CD4-positive, CD25-positive, alpha-beta regulatory T cell (primary cell): ENCODE results near the gene TRPM3. TPM values are rescaled to one million over a fixed set of nuclear protein-coding genes. Genes with fewer than 3 reads are reported as not detected.

Experiments
- ATAC-seq, 2 donors: fragments of 150-1000 bp; cut with Tn5 transposase; one replicate each; pipeline ENCODE4 v1.10.0; 2021; ENCODE audit warnings: low read depth in 2 of 2, moderate number of reproducible peaks in 2 of 2, moderate library complexity in 1 of 2
- DNase-seq, 3 donors: peaks; one replicate each; pipeline versions ENCODE4 v3.0.0 to v3.0.0-alpha.2; 2012 to 2022; ENCODE audit warnings: mixed read lengths in 1 of 3
- H3K27ac ChIP-seq: one replicate; pipeline ENCODE4 v1.7.0; 2013; ENCODE audit warnings: mild to moderate bottlenecking, low read length; ENCODE audit not compliant: insufficient read depth, poor library complexity, severe bottlenecking
- H3K27me3 ChIP-seq: one replicate; pipeline ENCODE4 v1.7.0; 2013; ENCODE audit warnings: low read length; ENCODE audit not compliant: control insufficient read depth, insufficient read depth
- H3K36me3 ChIP-seq: one replicate; pipeline ENCODE4 v1.7.0; 2013; ENCODE audit warnings: mild to moderate bottlenecking, low read length, moderate library complexity; ENCODE audit not compliant: control insufficient read depth, insufficient read depth
- H3K4me1 ChIP-seq: 2 replicates; pipeline ENCODE4 v1.7.0; 2013; ENCODE audit warnings: mild to moderate bottlenecking, low read length; ENCODE audit not compliant: insufficient read depth, control insufficient read depth, poor library complexity, severe bottlenecking
- H3K4me3 ChIP-seq: one replicate; pipeline ENCODE4 v1.7.0; 2013; ENCODE audit warnings: low read depth, mild to moderate bottlenecking, low read length, moderate library complexity
- H3K9me3 ChIP-seq, 2 experiments: 1 replicate in 1 of 2; 2 replicates in 1 of 2; pipeline ENCODE4 v1.7.0; 2013; ENCODE audit warnings: low read length in 2 of 2, mild to moderate bottlenecking in 1 of 2, moderate library complexity in 1 of 2; ENCODE audit not compliant: control insufficient read depth in 2 of 2
- H3K27ac Mint-ChIP-seq, 3 donors: one replicate each; pipeline ENCODE4 v1.8.0; 2020 to 2022; ENCODE audit warnings: mild to moderate bottlenecking in 3 of 3, mixed read lengths in 3 of 3, moderate library complexity in 2 of 3
- H3K27me3 Mint-ChIP-seq: one replicate; pipeline ENCODE4 v1.8.0; 2022; ENCODE audit warnings: mild to moderate bottlenecking, mixed read lengths
- H3K36me3 Mint-ChIP-seq: one replicate; pipeline ENCODE4 v1.8.0; 2020; ENCODE audit warnings: mixed read lengths
- H3K4me1 Mint-ChIP-seq, 4 donors: one replicate each; pipeline ENCODE4 v1.8.0; 2020 to 2022; ENCODE audit warnings: mixed read lengths in 4 of 4, mild to moderate bottlenecking in 1 of 4
- H3K4me3 Mint-ChIP-seq, 4 donors: one replicate each; pipeline ENCODE4 v1.8.0; 2020 to 2022; ENCODE audit warnings: mild to moderate bottlenecking in 4 of 4, mixed read lengths in 4 of 4, moderate library complexity in 3 of 4
- H3K9me3 Mint-ChIP-seq, 7 donors: one replicate each; pipeline ENCODE4 v1.8.0; 2020 to 2022; ENCODE audit warnings: mixed read lengths in 7 of 7, mild to moderate bottlenecking in 3 of 7, moderate library complexity in 2 of 7
- polyA plus RNA-seq, 4 donors: library from polyadenylated mRNA; unstranded; fragments of 300-500 nt; fragmentation: Illumina TruSeq; gene quantifications; one replicate each; pipeline ENCODE4 v1.2.3, GENCODE V29; 2021
- total RNA-seq: library from RNA; stranded (reverse); gene quantifications from one replicate; pipeline ENCODE4 v1.2.3, GENCODE V29; 2022

The TRPM3 gene
- total and polyA plus RNA-seq, 5 donors from 2014 or later, result not detected

DNA sequence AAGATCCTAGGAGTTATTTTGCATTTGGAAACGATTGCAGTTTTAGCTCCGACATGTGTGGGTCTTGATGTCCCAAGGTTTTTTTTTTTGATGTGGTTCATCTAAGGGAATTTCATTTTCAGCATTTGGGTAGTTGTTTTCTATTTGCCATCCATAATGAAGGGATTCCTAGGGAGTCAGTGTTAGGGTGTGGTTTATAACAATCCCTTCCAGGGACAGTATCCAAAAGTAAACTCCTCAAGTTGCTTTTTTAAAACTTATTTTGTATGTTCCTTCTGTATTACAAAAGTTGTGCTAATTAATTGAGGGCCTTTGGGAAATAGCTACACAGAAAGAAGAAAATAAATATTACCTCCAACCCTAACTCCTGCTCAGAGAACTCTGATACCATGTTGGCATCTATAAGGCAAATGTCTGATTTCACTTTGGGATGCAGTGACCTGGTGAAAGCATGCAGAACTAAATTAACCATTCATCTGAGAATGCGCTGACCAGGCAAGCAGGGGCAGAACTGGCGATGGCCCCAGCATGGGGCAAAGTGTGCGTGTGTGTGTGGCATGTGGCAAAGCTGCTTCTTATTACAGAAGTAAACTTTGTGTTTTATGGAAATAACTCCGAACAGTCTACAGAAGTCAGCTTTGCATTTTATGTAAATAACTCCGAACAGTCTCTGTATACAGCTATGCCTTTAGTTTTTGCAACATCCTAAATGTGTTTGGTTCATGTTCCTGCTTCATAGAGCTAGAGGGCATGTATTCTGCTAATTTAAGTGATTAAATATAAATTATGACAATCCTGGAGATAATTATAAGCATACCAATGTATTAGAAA lies 237.2 kb downstream of the TRPM3 start:
- Histone ChIP-seq H3K4me3 (no peak overlapping the region), H3K27me3 (no peaks in the 10 kb centered on the region), H3K27ac (no peak overlapping the region), H3K36me3 (no peaks in the 10 kb centered on the region), H3K9me3 (no peaks in the 10 kb centered on the region), H3K4me1 (no peaks in the 10 kb centered on the region)
- no peak overlapping the region for H3K4me3 Mint-ChIP-seq
- no peak for ATAC-seq
- H3K4me1 Mint-ChIP-seq, result no peaks in the 10 kb centered on the region
- H3K36me3 Mint-ChIP-seq, result no peaks in the 10 kb centered on the region
- peaks cover 0 to 3% (median 0%) of the 10 kb centered on the region in 7 donors for H3K9me3 Mint-ChIP-seq
- H3K27me3 Mint-ChIP-seq, result peaks cover 4% of the 10 kb centered on the region
- no peak for DNase-seq
- no peak overlapping the region for H3K27ac Mint-ChIP-seq

- no peak overlapping the region for H3K27ac ChIP-seq
- H3K27me3 ChIP-seq, result no peaks in the 10 kb centered on the region
- ATAC-seq, result no peak
- no peaks in the 10 kb centered on the region for H3K9me3 ChIP-seq
- no peak for DNase-seq
- peaks cover 0 to 2% (median 0%) of the 10 kb centered on the region in 7 donors for H3K9me3 Mint-ChIP-seq
- no peak overlapping the region for H3K4me3 Mint-ChIP-seq
- H3K36me3 ChIP-seq, result no peaks in the 10 kb centered on the region
- no peaks in the 10 kb centered on the region for H3K4me1 ChIP-seq
- H3K27ac Mint-ChIP-seq, result no peak overlapping the region
- no peaks in the 10 kb centered on the region for H3K36me3 Mint-ChIP-seq
- no peaks in the 10 kb centered on the region for H3K4me1 Mint-ChIP-seq
- H3K27me3 Mint-ChIP-seq, result peaks cover 4% of the 10 kb centered on the region
- H3K4me3 ChIP-seq, result no peak overlapping the region
These were observed 238.4 kb downstream of the TRPM3 start for GRCh38 chr9:70883056-70883455.

- no peaks in the 10 kb centered on the region for H3K9me3 ChIP-seq
- H3K36me3 Mint-ChIP-seq, result no peaks in the 10 kb centered on the region
- DNase-seq, result no peak
- no peak overlapping the region for H3K27ac Mint-ChIP-seq
- no peak for ATAC-seq
- no peaks in the 10 kb centered on the region for H3K36me3 ChIP-seq
- no peak overlapping the region for H3K4me3 ChIP-seq
- no peak overlapping the region for H3K4me3 Mint-ChIP-seq
- H3K27me3 ChIP-seq, result no peaks in the 10 kb centered on the region
- H3K9me3 Mint-ChIP-seq, result peaks cover 0 to 2% (median 0%) of the 10 kb centered on the region in 7 donors
- no peaks in the 10 kb centered on the region for H3K27me3 Mint-ChIP-seq
- no peak overlapping the region for H3K27ac ChIP-seq
- no peaks in the 10 kb centered on the region for H3K4me1 Mint-ChIP-seq
- no peaks in the 10 kb centered on the region for H3K4me1 ChIP-seq
These were observed 240.1 kb downstream of the TRPM3 start for GRCh38 chr9:70881333-70881732.

DNA sequence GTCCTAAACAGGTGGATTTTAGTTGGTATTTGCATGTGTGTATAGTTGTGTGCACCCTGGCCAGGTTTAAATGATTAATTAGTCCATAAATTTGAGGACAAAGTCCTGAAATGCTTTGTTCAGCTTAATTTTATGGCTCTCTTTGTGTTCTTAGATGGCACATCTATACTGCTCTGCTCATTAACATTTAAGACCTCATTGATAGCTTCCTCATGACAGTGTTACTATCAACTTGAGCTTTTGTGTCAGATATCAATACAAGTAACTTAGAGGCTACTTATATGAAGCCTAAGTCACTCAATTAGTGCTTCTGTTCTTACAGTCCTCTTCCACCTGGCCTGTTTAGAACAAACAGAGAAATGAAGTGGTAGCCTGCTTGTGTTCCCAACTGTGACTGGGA lies 240.9 kb downstream of the TRPM3 start:
- H3K36me3 ChIP-seq, result no peaks in the 10 kb centered on the region
- H3K4me1 ChIP-seq, result no peaks in the 10 kb centered on the region
- no peak overlapping the region for H3K27ac ChIP-seq
- H3K9me3 ChIP-seq, result no peaks in the 10 kb centered on the region
- Mint-ChIP-seq H3K4me1 (no peaks in the 10 kb centered on the region), H3K4me3 (no peak overlapping the region), H3K9me3 (peaks cover 0 to 1% (median 0%) of the 10 kb centered on the region in 7 donors), H3K36me3 (no peaks in the 10 kb centered on the region), H3K27me3 (no peaks in the 10 kb centered on the region), H3K27ac (no peak overlapping the region)
- ATAC-seq, result no peak
- H3K27me3 ChIP-seq, result no peaks in the 10 kb centered on the region
- DNase-seq, result no peak
- no peak overlapping the region for H3K4me3 ChIP-seq

DNA sequence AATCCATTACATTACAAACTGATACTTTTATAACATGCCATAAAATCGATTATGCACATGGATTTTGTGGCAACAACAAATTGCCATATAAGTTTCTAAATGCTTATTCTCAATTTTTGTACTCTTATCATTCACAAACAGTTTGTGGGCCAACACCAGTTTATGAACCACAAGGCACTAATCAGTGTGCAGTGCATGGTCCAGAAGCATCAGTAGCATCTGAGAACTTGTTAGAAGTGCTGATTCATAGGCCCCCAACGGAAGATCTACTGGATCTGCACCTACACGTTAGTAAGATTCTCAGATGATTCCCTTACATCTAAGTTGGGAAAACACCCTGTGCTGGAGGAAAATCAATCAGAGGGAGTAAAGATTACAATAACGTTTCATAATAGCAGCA lies 242.8 kb downstream of the TRPM3 start:
- Histone ChIP-seq H3K27ac (no peak overlapping the region), H3K27me3 (no peaks in the 10 kb centered on the region), H3K9me3 (no peaks in the 10 kb centered on the region), H3K4me3 (no peak overlapping the region), H3K36me3 (no peaks in the 10 kb centered on the region), H3K4me1 (no peaks in the 10 kb centered on the region)
- H3K9me3 Mint-ChIP-seq, result no peaks in the 10 kb centered on the region
- no peaks in the 10 kb centered on the region for H3K27me3 Mint-ChIP-seq
- no peak overlapping the region for H3K27ac Mint-ChIP-seq
- H3K4me3 Mint-ChIP-seq, result no peak overlapping the region
- H3K4me1 Mint-ChIP-seq, result no peaks in the 10 kb centered on the region
- H3K36me3 Mint-ChIP-seq, result no peaks in the 10 kb centered on the region
- no peak for ATAC-seq
- no peak for DNase-seq

DNA sequence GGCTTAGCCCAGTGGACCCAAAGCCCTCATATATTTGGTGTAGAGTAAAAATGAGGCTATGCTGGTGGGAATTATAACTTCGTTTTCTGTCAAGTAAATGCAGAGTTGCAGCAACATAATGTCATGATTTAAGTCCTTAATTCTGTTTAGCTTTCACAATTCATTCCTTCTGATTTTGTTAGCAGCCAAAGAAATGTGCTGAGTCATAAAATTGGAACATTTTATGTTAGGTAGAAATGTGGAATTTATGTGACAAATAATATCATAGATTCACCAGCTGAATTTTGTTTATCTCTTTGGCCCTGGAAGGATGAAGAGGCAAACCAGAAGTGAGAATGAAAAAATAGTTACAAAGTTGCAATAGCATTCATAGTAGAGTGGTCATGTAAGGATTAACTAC lies 247.0 kb downstream of the TRPM3 start:
- no peaks in the 10 kb centered on the region for H3K36me3 Mint-ChIP-seq
- Histone ChIP-seq H3K9me3 (no peaks in the 10 kb centered on the region), H3K36me3 (no peaks in the 10 kb centered on the region), H3K4me1 (no peaks in the 10 kb centered on the region), H3K27ac (no peak overlapping the region), H3K4me3 (no peak overlapping the region), H3K27me3 (no peaks in the 10 kb centered on the region)
- H3K27me3 Mint-ChIP-seq, result peaks cover 7% of the 10 kb centered on the region
- H3K27ac Mint-ChIP-seq, result no peak overlapping the region
- no peaks in the 10 kb centered on the region for H3K4me1 Mint-ChIP-seq
- peaks cover 0 to 2% (median 0%) of the 10 kb centered on the region in 7 donors for H3K9me3 Mint-ChIP-seq
- ATAC-seq (no peak), DNase-seq (no peak)
- H3K4me3 Mint-ChIP-seq, result no peak overlapping the region

- no peaks in the 10 kb centered on the region for H3K4me1 Mint-ChIP-seq
- ATAC-seq, result no peak
- H3K9me3 ChIP-seq, result no peaks in the 10 kb centered on the region
These were observed 247.9 kb downstream of the TRPM3 start for GRCh38 chr9:70873506-70873905.

More at GRCh38 chr9:70873506-70873905, 247.9 kb downstream of the TRPM3 start:
- peaks cover 7% of the 10 kb centered on the region for H3K27me3 Mint-ChIP-seq
- Histone ChIP-seq H3K27me3 (no peaks in the 10 kb centered on the region), H3K36me3 (no peaks in the 10 kb centered on the region), H3K4me1 (no peaks in the 10 kb centered on the region), H3K4me3 (no peak overlapping the region), H3K27ac (no peak overlapping the region)
- H3K4me3 Mint-ChIP-seq, result no peak overlapping the region
- peaks cover 0 to 2% (median 0%) of the 10 kb centered on the region in 7 donors for H3K9me3 Mint-ChIP-seq
- H3K27ac Mint-ChIP-seq, result no peak overlapping the region
- H3K36me3 Mint-ChIP-seq, result no peaks in the 10 kb centered on the region
- no peak for DNase-seq
